HG02571 (cell line): ENCODE data around the gene XRCC3.
A peak's percentile ranks its signal among the peaks of the same experiment; 100 is the strongest.

ENCODE experiments used
- ATAC-seq: cut with Tn5 transposase; IDR thresholded peaks from one replicate; pipeline ENCODE4 v1.9.1; 2021; ENCODE audit warnings: mild to moderate bottlenecking, moderate library complexity; ENCODE audit not compliant: unreplicated experiment

XRCC3 gene

GRCh38 chr14:103715052-103716000, at the start of gene XRCC3, which contains the start of gene ZFYVE21:
XRCC3 (minus strand) TSS chr14:103715451; CDS start chr14:103711087, 4,364 bp downstream.
ZFYVE21 (plus strand) TSS chr14:103715810; CDS start chr14:103715842, 32 bp downstream.
- peak; percentile 94 for ATAC-seq

GRCh38 chr14:103763730-103764488, 48.7 kb upstream of the XRCC3 start:
- ATAC-seq, result peak; percentile 75

GRCh38 chr14:103762541-103762940, 47.3 kb upstream of the XRCC3 start:
- ATAC-seq, result no peak

- no peak for ATAC-seq
These were observed 46.8 kb upstream of the XRCC3 start for GRCh38 chr14:103762036-103762435.

GRCh38 chr14:103758059-103758776, 43.0 kb upstream of the XRCC3 start:
- no peak for ATAC-seq

- no peak for ATAC-seq
These were observed 39.8 kb upstream of the XRCC3 start for GRCh38 chr14:103755060-103755459.

- ATAC-seq, result no peak
These were observed 38.5 kb upstream of the XRCC3 start for GRCh38 chr14:103753774-103754173.

GRCh38 chr14:103749860-103750259, 34.6 kb upstream of the XRCC3 start:
- no peak for ATAC-seq

- ATAC-seq, result no peak
These were observed 34.2 kb upstream of the XRCC3 start for GRCh38 chr14:103749452-103749851.

GRCh38 chr14:103748534-103748857, 33.2 kb upstream of the XRCC3 start:
- ATAC-seq, result no peak

- no peak for ATAC-seq
These were observed 31.4 kb upstream of the XRCC3 start for GRCh38 chr14:103746701-103747100.

- no peak for ATAC-seq
These were observed 30.2 kb upstream of the XRCC3 start for GRCh38 chr14:103745424-103745823.

- no peak for ATAC-seq
These were observed 29.6 kb upstream of the XRCC3 start for GRCh38 chr14:103744621-103745395.

- ATAC-seq, result no peak
These were observed 28.4 kb upstream of the XRCC3 start for GRCh38 chr14:103743691-103744090.

GRCh38 chr14:103742499-103743255, 27.4 kb upstream of the XRCC3 start:
- no peak for ATAC-seq

- no peak for ATAC-seq
These were observed 26.6 kb upstream of the XRCC3 start for GRCh38 chr14:103741876-103742275.

- ATAC-seq, result no peak
These were observed 25.9 kb upstream of the XRCC3 start for GRCh38 chr14:103740991-103741689.

- ATAC-seq, result no peak
These were observed 24.7 kb upstream of the XRCC3 start for GRCh38 chr14:103739793-103740501.

GRCh38 chr14:103739466-103739792, 24.2 kb upstream of the XRCC3 start:
- no peak for ATAC-seq
